D721Med (cell line): ENCODE measurements around the gene ABLIM3.

Experiments
- DNase-seq: peaks from one replicate; pipeline ENCODE4 v3.0.0; 2011; ENCODE audit warnings: low spot score; ENCODE audit not compliant: insufficient read length
- FAIRE-seq: peaks from 2 replicates; lab custom pipeline; 2011; peaks lifted over from hg19 to GRCh38; lab: Jason Lieb, UNC
- TF ChIP-seq, protein P1 (sequence below): IDR thresholded peaks from 2 replicates; pipeline ENCODE4 v1.5.1; 2012; ENCODE audit warnings: mild to moderate bottlenecking, control low read depth; ENCODE audit not compliant: insufficient read depth; ENCODE audit errors: missing control alignments

The ABLIM3 gene

DNA sequence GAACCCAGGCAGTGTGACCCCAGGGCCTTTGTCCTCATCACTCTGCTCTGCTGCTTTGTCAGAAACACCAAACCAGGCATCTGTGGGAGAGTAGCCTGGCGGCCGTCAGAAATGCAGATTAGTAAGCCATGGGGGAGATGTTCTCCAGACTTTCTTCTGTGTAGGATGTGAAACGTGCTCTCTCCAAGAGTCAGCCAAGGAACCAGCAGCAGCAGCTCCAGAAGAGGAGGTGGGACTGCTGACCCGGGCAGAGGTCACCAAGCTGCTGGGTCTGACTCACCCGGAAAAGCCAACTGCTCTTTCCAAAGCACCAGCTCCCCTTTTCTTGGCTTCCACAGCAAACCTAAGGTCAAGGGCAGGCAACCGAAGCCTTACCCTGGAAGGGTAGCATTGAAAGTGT is 14.4 kb upstream of the ABLIM3 start:
- FAIRE-seq (no peak), DNase-seq (no peak)
- TF ChIP-seq, protein P1, sequence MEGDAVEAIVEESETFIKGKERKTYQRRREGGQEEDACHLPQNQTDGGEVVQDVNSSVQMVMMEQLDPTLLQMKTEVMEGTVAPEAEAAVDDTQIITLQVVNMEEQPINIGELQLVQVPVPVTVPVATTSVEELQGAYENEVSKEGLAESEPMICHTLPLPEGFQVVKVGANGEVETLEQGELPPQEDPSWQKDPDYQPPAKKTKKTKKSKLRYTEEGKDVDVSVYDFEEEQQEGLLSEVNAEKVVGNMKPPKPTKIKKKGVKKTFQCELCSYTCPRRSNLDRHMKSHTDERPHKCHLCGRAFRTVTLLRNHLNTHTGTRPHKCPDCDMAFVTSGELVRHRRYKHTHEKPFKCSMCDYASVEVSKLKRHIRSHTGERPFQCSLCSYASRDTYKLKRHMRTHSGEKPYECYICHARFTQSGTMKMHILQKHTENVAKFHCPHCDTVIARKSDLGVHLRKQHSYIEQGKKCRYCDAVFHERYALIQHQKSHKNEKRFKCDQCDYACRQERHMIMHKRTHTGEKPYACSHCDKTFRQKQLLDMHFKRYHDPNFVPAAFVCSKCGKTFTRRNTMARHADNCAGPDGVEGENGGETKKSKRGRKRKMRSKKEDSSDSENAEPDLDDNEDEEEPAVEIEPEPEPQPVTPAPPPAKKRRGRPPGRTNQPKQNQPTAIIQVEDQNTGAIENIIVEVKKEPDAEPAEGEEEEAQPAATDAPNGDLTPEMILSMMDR: no peak

DNA sequence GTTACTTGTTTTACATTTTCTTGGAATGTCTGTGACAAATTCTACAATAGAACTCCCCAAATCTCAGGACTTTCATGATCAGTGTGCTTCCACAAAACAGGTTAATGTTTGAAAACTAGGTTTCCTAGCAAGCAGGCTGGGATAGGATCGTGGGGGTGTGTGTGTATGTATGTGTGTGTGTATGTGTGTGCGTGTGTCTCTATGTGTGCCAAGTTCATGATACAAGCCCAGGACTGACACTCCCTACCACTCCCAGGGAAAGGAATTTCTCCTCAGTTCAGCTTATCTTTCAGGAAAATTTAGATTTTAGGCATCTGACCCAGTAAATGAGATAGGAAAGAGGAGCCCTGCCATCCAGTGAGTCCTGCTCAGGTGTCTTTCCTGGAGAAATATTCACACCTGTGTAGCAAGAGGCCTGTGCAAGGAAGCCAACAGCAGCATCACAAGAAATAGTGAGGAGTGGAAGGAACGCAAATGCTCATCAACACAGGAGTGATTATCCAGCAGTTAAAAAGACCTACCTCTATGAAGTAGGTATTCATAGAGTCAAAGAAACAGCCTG is 13.8 kb upstream of the ABLIM3 start:
- TF ChIP-seq, protein P1: no peak
- no peak for DNase-seq
- FAIRE-seq: no peak

DNA sequence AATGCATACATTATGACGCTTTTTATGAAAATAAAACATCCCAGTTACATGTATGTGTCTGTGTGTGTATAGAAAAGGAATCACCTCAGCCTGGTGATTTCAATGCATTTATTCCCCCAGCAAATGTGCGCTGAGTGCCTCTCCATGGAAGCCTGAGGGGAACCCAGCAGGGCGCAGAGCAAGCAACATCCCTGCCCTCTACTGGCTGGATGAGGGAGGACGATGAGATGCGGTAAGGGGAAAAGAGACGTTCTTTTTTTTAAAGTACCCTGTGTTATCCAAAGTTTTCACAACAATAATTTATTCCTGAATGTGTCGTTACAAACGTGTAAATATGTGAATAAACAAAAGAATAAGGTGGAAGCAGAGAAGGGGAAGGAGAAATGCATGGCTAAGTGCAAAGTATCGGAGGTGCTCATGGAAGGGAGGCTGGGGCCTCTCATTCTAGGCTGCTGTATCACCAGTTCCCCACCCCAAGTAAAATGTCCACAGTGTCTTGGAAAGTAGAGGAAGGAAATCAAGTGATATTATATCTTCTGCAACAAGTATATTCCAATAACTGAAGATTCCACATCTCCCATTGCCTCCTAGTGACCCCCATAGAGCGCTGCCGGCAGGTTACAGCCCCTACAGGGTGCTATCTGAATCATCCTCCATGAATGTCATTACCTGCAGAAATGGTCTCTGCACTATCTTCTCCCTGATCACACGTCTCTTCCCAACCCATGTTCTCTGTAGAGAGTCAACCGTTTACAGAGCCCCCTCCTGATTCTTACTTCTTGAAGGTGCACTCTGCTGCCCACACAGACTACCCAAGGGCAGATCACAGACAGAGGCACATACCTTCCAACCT is 13.0 kb upstream of the ABLIM3 start:
- DNase-seq (no peak), FAIRE-seq (no peak)
- TF ChIP-seq, protein P1: peak; percentile 63

DNA sequence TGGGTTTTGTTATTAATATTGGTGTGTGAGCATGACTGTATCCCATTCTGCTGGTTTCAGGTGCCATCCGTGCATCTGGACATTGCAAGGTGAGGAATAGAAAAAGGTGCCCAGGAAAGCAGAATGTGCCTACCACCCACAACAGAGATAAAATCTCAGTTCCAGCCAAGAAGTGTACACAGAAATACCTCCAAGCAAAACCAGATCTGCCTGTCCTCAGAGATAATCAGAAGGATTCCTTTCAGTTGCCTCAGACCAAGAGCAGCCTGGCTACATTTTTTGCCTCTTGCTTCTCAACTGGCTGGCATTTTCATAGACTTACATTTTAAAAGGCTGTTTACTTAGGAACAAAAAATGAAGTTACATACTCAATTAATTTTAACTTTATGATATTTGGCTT is 12.1 kb upstream of the ABLIM3 start:
- TF ChIP-seq, protein P1: no peak
- DNase-seq: no peak
- FAIRE-seq: no peak

DNA sequence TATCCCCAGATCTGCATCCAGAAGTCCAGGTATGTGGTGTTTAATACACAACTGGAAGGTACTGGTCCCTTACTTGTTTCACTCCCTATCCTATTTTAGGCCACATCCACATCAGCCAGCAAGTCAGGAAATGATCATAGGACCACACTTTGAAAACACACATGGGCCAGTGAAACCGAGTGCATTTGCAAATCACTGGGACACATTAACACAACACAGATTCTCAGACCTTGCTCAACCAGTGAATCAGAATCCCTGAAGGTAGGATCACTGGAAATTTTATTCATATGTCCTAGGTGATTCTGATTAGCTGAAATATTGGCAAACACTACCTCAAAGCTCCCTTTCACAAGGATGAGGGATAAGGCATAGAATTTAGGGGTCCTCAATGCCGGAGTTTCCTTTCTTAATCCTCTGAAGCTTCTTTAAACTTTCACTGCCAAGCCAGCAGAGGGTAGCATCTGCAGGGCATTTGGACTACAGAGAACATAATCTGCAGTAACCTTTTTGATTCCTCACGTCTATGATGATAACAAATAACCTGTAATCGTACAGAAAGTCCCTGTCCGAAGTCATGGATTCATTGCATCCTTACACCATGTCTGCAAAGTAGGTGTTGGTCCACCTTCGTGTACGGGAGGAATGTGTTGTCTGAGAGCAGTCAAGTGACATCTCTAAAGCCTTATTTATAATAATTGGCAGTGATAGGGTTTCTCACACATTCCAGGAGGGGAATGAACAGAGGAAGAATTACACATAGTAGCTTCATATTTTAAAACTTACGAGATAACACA is 11.0 kb upstream of the ABLIM3 start:
- TF ChIP-seq, protein P1: no peak
- DNase-seq (no peak), FAIRE-seq (no peak)

DNA sequence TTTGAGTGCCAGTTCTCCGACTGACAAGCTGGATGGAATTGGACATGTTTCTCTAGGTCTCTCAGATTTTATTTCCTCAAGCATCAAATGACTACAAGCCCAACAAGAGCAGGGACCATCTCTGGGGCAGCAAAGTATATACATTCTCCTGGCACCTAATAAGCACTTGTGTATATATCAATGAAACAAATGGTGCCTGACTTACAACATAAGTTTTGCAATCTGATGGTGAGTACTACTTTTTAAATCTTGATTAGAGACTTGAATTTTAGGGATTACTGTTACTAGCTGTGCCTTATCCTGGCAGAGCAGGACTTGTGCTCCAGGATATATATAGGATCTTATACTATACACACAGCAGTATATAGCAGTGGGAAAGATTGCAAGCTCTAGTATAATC is 8.8 kb upstream of the ABLIM3 start:
- DNase-seq: no peak
- TF ChIP-seq, protein P1: no peak
- no peak for FAIRE-seq
